Natural killer cell treated with Interleukin-12 subunit alpha and Interleukin-12 subunit beta and Interleukin-15 and Interleukin-18, amount 100 ng/mL, for 72 hours (primary cell): ENCODE results near the gene DNAH17. TPM values are rescaled to one million over a fixed set of nuclear protein-coding genes. Genes with fewer than 3 reads are reported as not detected.

ENCODE experiments used
- ATAC-seq, 2 donors: fragments of 150-1000 bp; cut with Tn5 transposase in 1 of 2; sonication (Bioruptor Pico), chemical (Tn5 transposase) in 1 of 2; 2 replicates each; pipeline ENCODE4 v1.10.0; 2021
- DNase-seq: peaks from one replicate; pipeline ENCODE4 v3.0.0; 2022; ENCODE audit warnings: low spot score
- H3K27ac Mint-ChIP-seq, 2 donors: 1 replicate in 1 of 2; 2 replicates in 1 of 2; pipeline ENCODE4 v1.8.0; 2022; ENCODE audit warnings: mixed read lengths in 2 of 2, mild to moderate bottlenecking in 1 of 2, moderate library complexity in 1 of 2
- H3K27me3 Mint-ChIP-seq, 2 donors: 1 replicate in 1 of 2; 2 replicates in 1 of 2; pipeline ENCODE4 v1.8.0; 2022; ENCODE audit warnings: mixed read lengths in 2 of 2
- H3K36me3 Mint-ChIP-seq: one replicate; pipeline ENCODE4 v1.8.0; 2022; ENCODE audit warnings: mixed read lengths
- H3K4me1 Mint-ChIP-seq, 2 donors: 1 replicate in 1 of 2; 2 replicates in 1 of 2; pipeline ENCODE4 v1.8.0; 2022; ENCODE audit warnings: low read depth in 2 of 2, mixed read lengths in 2 of 2, mild to moderate bottlenecking in 1 of 2
- H3K4me3 Mint-ChIP-seq: one replicate; pipeline ENCODE4 v1.8.0; 2022; ENCODE audit warnings: mixed read lengths
- H3K9me3 Mint-ChIP-seq: 2 replicates; pipeline ENCODE4 v1.8.0; 2022; ENCODE audit warnings: mixed read lengths
- total RNA-seq, 2 donors: library from RNA; stranded (reverse); gene quantifications; one replicate each; pipeline ENCODE4 v1.2.3, GENCODE V29; 2022

DNAH17 gene
- total RNA-seq, 2 donors from 2014 or later, result 0.14 to 0.22 TPM

GRCh38 chr17:78492116-78492799 is 84.9 kb downstream of the DNAH17 start:
- H3K4me1 Mint-ChIP-seq, result no peaks in the 10 kb centered on the region
- no peak overlapping the region for H3K4me3 Mint-ChIP-seq
- no peak for ATAC-seq
- H3K27ac Mint-ChIP-seq, result no peak overlapping the region
- H3K36me3 Mint-ChIP-seq, result no peaks in the 10 kb centered on the region
- DNase-seq, result no peak
- H3K9me3 Mint-ChIP-seq, result no peaks in the 10 kb centered on the region
- peaks cover 0 to 4% of the 10 kb centered on the region in 2 donors for H3K27me3 Mint-ChIP-seq

DNA sequence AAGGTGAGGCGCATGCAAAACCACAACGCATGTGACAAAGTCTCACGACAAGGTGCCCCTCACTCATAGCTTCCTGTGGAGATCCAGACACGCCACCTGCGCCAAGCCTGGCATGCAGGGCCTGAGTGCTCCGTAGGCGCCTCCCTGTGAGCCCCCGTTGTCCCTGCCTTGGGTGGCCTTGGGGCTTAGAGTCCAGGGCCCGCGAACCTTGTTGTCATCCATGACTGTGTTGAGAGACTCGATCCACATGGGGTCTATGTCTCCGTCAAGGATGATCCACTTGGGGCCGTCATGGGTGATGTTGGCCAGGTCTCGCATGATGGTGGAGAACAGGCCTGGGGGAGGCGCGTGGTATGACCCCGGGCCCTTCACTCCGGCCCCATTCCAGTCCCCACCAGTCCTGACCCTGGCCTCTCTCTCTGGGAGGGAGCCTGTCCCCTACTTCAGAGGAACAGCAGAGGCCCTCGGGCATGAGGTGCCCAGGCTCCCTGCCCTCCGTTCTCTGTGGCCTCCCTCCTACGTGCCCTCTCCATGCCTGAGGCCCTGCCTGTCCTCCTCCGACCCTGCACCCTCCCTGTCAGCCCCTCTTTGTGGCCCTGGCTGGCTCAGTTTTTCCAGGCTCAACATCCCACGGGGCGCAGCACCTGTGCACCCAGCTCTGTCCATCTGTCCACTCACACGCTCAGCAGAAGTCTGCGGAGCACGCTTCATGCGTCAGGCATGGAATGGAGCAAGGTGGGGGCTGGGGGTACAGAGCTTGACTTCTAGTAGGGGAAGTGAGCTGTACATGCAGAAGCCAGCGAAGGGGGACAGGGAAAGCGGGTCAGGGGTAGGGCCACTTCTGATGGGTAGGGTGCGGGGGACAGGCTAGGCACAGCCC is 85.7 kb downstream of the DNAH17 start:
- Mint-ChIP-seq H3K27ac (no peak overlapping the region), H3K36me3 (no peaks in the 10 kb centered on the region), H3K4me1 (no peaks in the 10 kb centered on the region), H3K4me3 (no peak overlapping the region), H3K9me3 (no peaks in the 10 kb centered on the region), H3K27me3 (peaks cover 0 to 6% of the 10 kb centered on the region in 2 donors)
- no peak for DNase-seq
- ATAC-seq, result no peak

- no peaks in the 10 kb centered on the region for H3K36me3 Mint-ChIP-seq
- H3K27ac Mint-ChIP-seq, result no peak overlapping the region
- no peak for ATAC-seq
- no peak for DNase-seq
- H3K4me1 Mint-ChIP-seq, result no peaks in the 10 kb centered on the region
- H3K4me3 Mint-ChIP-seq, result no peak overlapping the region
- peaks cover 0 to 6% of the 10 kb centered on the region in 2 donors for H3K27me3 Mint-ChIP-seq
- H3K9me3 Mint-ChIP-seq, result no peaks in the 10 kb centered on the region
These were observed 86.5 kb downstream of the DNAH17 start for GRCh38 chr17:78490673-78491072.

DNA sequence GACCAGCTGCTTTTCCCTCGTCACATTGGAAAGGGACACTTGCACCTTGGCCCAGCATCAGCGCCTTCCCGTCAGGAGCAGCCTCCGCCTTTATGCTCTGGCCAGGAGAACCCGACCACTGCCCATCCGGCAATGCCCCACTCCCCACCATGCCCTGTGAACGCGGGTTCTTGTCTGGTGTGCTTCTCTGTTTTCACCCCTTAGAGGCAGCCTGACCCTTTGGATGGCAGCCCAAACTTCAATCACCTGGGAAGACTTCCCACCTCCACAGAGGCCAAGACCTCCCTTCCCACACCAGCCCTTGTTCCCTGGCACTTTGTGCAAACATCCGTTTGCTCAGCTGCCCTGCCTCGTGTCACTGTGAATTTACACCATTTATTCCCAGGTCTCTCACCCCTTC is 87.0 kb downstream of the DNAH17 start:
- ATAC-seq (no peak), DNase-seq (no peak)
- Mint-ChIP-seq H3K27ac (no peak overlapping the region), H3K4me3 (no peak overlapping the region), H3K4me1 (no peaks in the 10 kb centered on the region), H3K27me3 (peaks cover 0 to 6% of the 10 kb centered on the region in 2 donors), H3K9me3 (no peaks in the 10 kb centered on the region), H3K36me3 (no peaks in the 10 kb centered on the region)

GRCh38 chr17:78488867-78489634 is 88.1 kb downstream of the DNAH17 start:
- DNase-seq, result no peak
- no peaks in the 10 kb centered on the region for H3K9me3 Mint-ChIP-seq
- no peak overlapping the region for H3K27ac Mint-ChIP-seq
- peaks cover 5 to 10% of the 10 kb centered on the region in 2 donors for H3K27me3 Mint-ChIP-seq
- ATAC-seq, result no peak
- peaks cover 4 to 5% of the 10 kb centered on the region in 2 donors for H3K4me1 Mint-ChIP-seq
- H3K36me3 Mint-ChIP-seq, result no peaks in the 10 kb centered on the region
- H3K4me3 Mint-ChIP-seq, result no peak overlapping the region

- Mint-ChIP-seq H3K27ac (no peak overlapping the region), H3K4me1 (peaks cover 5% of the 10 kb centered on the region in 2 donors), H3K9me3 (no peaks in the 10 kb centered on the region), H3K4me3 (no peak overlapping the region), H3K36me3 (no peaks in the 10 kb centered on the region), H3K27me3 (peaks cover 7 to 11% of the 10 kb centered on the region in 2 donors)
- DNase-seq (no peak), ATAC-seq (no peak)
These were observed 89.0 kb downstream of the DNAH17 start for GRCh38 chr17:78488156-78488555.

DNA sequence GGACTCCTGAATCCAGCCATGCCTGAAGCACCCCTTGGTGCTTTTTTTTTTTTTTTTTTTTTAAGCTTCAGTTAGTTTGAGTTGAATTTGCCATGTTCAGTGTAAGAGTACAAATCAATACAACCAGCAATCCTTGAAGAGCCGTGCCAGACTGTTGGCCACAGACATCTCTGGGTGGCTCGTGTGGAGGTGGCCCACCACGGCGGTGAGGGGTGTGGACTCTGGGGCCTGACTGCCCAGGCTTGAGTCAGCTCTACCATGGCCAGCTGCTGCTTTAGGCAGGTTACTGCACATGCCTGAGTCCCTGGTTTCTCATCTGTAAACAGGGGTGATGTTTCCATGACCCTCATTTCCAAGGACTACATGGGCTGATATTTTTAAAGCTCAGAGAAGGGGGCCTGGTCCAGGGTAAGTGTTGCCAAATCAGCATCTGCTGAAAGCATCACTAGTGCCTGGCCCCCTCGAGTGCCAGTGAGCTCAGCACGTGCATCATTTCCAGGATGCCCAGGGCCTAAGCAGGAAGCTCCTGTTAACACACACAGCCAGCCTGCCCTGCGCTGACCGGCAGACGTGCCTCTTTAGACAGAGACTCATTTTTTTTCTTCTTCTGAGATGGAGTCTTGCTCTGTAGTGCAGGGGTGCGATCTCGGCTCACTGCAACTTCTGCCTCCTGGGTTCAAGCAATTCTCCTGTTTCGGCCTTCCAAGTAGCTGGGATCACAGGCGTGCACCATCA is 90.1 kb downstream of the DNAH17 start:
- DNase-seq, result no peak
- Mint-ChIP-seq H3K36me3 (no peaks in the 10 kb centered on the region), H3K27me3 (peaks cover 15 to 17% of the 10 kb centered on the region in 2 donors), H3K27ac (no peak overlapping the region), H3K4me1 (peaks cover 5% of the 10 kb centered on the region in 2 donors), H3K4me3 (no peak overlapping the region), H3K9me3 (no peaks in the 10 kb centered on the region)
- ATAC-seq, result no peak

DNA sequence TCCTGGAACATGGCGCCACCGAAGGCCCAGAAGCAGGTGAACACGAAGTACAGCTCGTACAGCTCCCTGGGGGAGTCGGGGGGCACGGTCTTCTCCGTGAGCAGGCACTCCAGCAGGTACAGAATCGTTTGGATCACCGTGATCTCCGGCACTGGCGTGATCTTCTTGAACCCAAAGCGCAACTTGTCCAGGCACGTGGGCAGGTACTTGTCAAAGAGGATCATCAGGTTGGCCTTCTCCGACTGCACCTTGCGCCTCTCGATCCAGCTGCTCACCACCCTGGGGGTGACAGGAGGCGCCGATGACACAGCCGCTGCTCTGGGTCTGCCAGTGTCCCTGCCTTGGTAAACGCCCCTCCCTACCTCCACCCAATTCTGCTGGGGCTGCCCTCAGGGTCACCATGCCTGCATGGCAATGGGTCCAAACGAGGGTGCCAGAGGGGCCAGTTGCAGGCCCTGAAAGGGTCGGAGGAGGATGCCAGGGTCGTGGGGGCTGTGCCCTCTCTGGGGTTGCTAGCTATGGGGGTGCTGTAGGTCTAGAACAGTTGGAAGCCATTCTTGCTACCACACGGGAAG is 90.9 kb downstream of the DNAH17 start:
- Mint-ChIP-seq H3K4me3 (no peak overlapping the region), H3K36me3 (no peaks in the 10 kb centered on the region), H3K9me3 (no peaks in the 10 kb centered on the region), H3K27me3 (peaks cover 18 to 19% of the 10 kb centered on the region in 2 donors), H3K4me1 (peaks cover 5% of the 10 kb centered on the region in 2 donors), H3K27ac (no peak overlapping the region)
- ATAC-seq, result no peak
- DNase-seq, result no peak

GRCh38 chr17:78485290-78486168 is 91.7 kb downstream of the DNAH17 start:
- DNase-seq (no peak), ATAC-seq (no peak)
- Mint-ChIP-seq H3K4me1 (peaks cover 5% of the 10 kb centered on the region in 2 donors), H3K4me3 (peak overlapping the region; percentile 22), H3K9me3 (no peaks in the 10 kb centered on the region), H3K27me3 (peaks cover 18 to 19% of the 10 kb centered on the region in 2 donors), H3K36me3 (no peaks in the 10 kb centered on the region), H3K27ac (no peak overlapping the region)

GRCh38 chr17:78484271-78485246 is 92.6 kb downstream of the DNAH17 start:
- Mint-ChIP-seq H3K9me3 (no peaks in the 10 kb centered on the region), H3K27me3 (peaks cover 18 to 19% of the 10 kb centered on the region in 2 donors), H3K27ac (no peak overlapping the region), H3K4me3 (peak overlapping the region; percentile 22), H3K4me1 (peaks cover 5% of the 10 kb centered on the region in 2 donors), H3K36me3 (no peaks in the 10 kb centered on the region)
- DNase-seq (no peak), ATAC-seq (peak; percentile 85 to 90)

DNA sequence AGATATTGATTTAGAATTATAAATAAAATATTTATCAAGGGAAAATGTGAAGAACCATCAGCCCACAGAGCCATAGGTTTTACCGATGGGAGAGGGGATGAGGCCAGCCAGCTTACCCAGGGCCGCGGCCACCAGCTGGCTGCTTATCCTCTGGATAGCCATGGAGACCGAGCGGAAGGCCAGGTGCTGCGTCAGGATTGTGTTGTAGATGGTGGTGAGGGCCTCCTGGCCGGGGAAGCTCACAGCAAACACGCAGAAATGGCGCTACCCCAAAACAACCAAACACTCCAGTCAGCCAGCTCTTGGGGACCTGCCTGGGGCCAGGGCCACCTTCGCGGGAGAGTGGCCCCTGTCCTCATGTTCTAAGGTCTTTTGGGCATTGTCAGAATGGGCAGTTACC is 97.8 kb downstream of the DNAH17 start:
- Mint-ChIP-seq H3K4me3 (no peak overlapping the region), H3K36me3 (no peaks in the 10 kb centered on the region), H3K27me3 (peaks cover 12 to 16% of the 10 kb centered on the region in 2 donors), H3K4me1 (peaks cover 13 to 18% of the 10 kb centered on the region in 2 donors), H3K27ac (no peak overlapping the region), H3K9me3 (no peaks in the 10 kb centered on the region)
- ATAC-seq, result no peak
- no peak for DNase-seq
